Right ventricle myocardium inferior (tissue), 1 donor: Measurements from ENCODE around the gene BLTP3A. TPM values are rescaled to one million over a fixed set of nuclear protein-coding genes. Genes with fewer than 3 reads are reported as not detected.
"Not testable (repeated sequence)": the region's sequence is repeated elsewhere in the genome, so short reads cannot be mapped to it uniquely, and the experiment has no call there.

Source experiments
- ATAC-seq: fragments of 200-7000 bp; cut with Tn5 transposase; one replicate; pipeline ENCODE4 v1.9.1; 2020; ENCODE audit warnings: mild to moderate bottlenecking, moderate library complexity
- DNase-seq: peaks from one replicate; pipeline ENCODE4 v3.0.0; 2021; ENCODE audit errors: missing footprints
- intact Hi-C: fragments of 100-400 bp; cut with DNase I; formaldehyde crosslinking; loops from one replicate; pipeline ENCODE4 v1.11.0; 2022
- long read RNA-seq: library from polyadenylated mRNA; unstranded; transcript quantifications from one replicate; pipeline ENCODE4 v2.0.0, GENCODE V29; 2021
- total RNA-seq: library from RNA; stranded (reverse); fragmentation: NEBNext Ultra II Directional; extraction: Animal tissue kit (Norgen Biotek cat#: 25700); gene quantifications from one replicate; pipeline ENCODE4 v1.2.1, GENCODE V29; 2021
- donor health status: DM: no; HTN: yes; CAD: no; lungs with severe emphysema.

The BLTP3A gene
- total RNA-seq = 17.1 TPM
- long read RNA-seq, full-length matches to known transcripts = 1 of 9 reads
- long read RNA-seq, partial matches to known transcripts = 6 of 9 reads
- long read RNA-seq, other reads (novel, unspliced or antisense) = 2 of 9 reads

- ATAC-seq = peak; percentile 95
- peak; percentile 90 for DNase-seq
- intact Hi-C loops = loop anchor here (5.0 kb wide), 1 partner anchor 35 kb away; the partner anchor contains the start of gene SNRPC
Observed at GRCh38 chr6:34791701-34792604, at the start of gene BLTP3A. TSS of gene BLTP3A (plus strand) at chr6:34792083. CDS start at chr6:34792251, 168 bp downstream.

- DNase-seq = no peak
- ATAC-seq = no peak
- intact Hi-C loops = no loop called here
Observed at GRCh38 chr6:34742094-34742493, 49.8 kb upstream of the BLTP3A start.

GRCh38 chr6:34743625-34744293 is 48.1 kb upstream of the BLTP3A start:
- intact Hi-C loops = no loop called here
- no peak for DNase-seq
- ATAC-seq = no peak

- intact Hi-C loops, DNase-seq, ATAC-seq: not testable (repeated sequence)
Observed at GRCh38 chr6:34744294-34744647, 47.6 kb upstream of the BLTP3A start.

- ATAC-seq = no peak
- intact Hi-C loops = no loop called here
- no peak for DNase-seq
Observed at GRCh38 chr6:34745277-34746103, 46.4 kb upstream of the BLTP3A start.

GRCh38 chr6:34746104-34746846 is 45.6 kb upstream of the BLTP3A start:
- intact Hi-C loops = no loop called here
- DNase-seq (no peak), ATAC-seq (no peak)

GRCh38 chr6:34748757-34749156 is 43.1 kb upstream of the BLTP3A start:
- DNase-seq (no peak), ATAC-seq (no peak)
- intact Hi-C loops = no loop called here

- DNase-seq, ATAC-seq: not testable (repeated sequence)
- intact Hi-C loops = loop anchor here (2.0 to 5.0 kb wide), 4 partner anchors 36 to 201 kb away; partner anchors contain the start of genes BLTP3A and ILRUN
Observed at GRCh38 chr6:34756513-34756856, 35.4 kb upstream of the BLTP3A start.

GRCh38 chr6:34757687-34758274 is 34.1 kb upstream of the BLTP3A start:
- DNase-seq (no peak), ATAC-seq (no peak)
- intact Hi-C loops = loop anchor here (2.0 to 5.0 kb wide), 4 partner anchors 35 to 200 kb away; partner anchors contain the start of genes BLTP3A and ILRUN

GRCh38 chr6:34760108-34760507 is 31.8 kb upstream of the BLTP3A start:
- DNase-seq = no peak
- no peak for ATAC-seq

GRCh38 chr6:34761681-34762080 is 30.2 kb upstream of the BLTP3A start:
- intact Hi-C loops = not testable (repeated sequence)

More at GRCh38 chr6:34760108-34760507, 31.8 kb upstream of the BLTP3A start:
- intact Hi-C loops = no loop called here

GRCh38 chr6:34768148-34768547 is 23.7 kb upstream of the BLTP3A start:
- DNase-seq = no peak
- ATAC-seq = no peak
- intact Hi-C loops = no loop called here

More at GRCh38 chr6:34761681-34762080, 30.2 kb upstream of the BLTP3A start:
- DNase-seq = not testable (repeated sequence)
- peak; percentile 46 for ATAC-seq

GRCh38 chr6:34771727-34772126 is 20.2 kb upstream of the BLTP3A start:
- DNase-seq (no peak), ATAC-seq (no peak)
- intact Hi-C loops = no loop called here

GRCh38 chr6:34772940-34773339 is 18.9 kb upstream of the BLTP3A start:
- ATAC-seq (no peak), DNase-seq (no peak)
- intact Hi-C loops = no loop called here

GRCh38 chr6:34773916-34774315 is 18.0 kb upstream of the BLTP3A start:
- no peak for DNase-seq
- intact Hi-C loops = no loop called here
- ATAC-seq = no peak

GRCh38 chr6:34774967-34775366 is 16.9 kb upstream of the BLTP3A start:
- no peak for DNase-seq
- ATAC-seq = no peak

GRCh38 chr6:34785375-34785774 is 6.5 kb upstream of the BLTP3A start:
- DNase-seq, intact Hi-C loops, ATAC-seq: not testable (repeated sequence)

More at GRCh38 chr6:34774967-34775366, 16.9 kb upstream of the BLTP3A start:
- intact Hi-C loops = no loop called here

GRCh38 chr6:34787152-34787551 is 4.7 kb upstream of the BLTP3A start:
- intact Hi-C loops, DNase-seq, ATAC-seq: not testable (repeated sequence)
